Right lobe of liver (tissue), 6 donors: Measurements from ENCODE around the gene HNRNPUL1. TPM values are rescaled to one million over a fixed set of nuclear protein-coding genes. Genes with fewer than 3 reads are reported as not detected.

ENCODE experiments used
- ATAC-seq, 4 donors: fragments of 200-7000 bp; cut with Tn5 transposase; one replicate each; pipeline ENCODE4 v1.9.1; 2020; ENCODE audit warnings: mild to moderate bottlenecking in 4 of 4, moderate library complexity in 4 of 4
- DNase-seq, 3 donors: peaks; one replicate each; pipeline ENCODE4 v3.0.0-alpha.2; 2020
- H3K27ac ChIP-seq, 3 donors: fragments of 200-600 bp; one replicate each; pipeline ENCODE4 v1.8.0; 2022
- H3K27me3 ChIP-seq, 2 donors: fragments of 200-600 bp; one replicate each; pipeline ENCODE4 v1.8.0; 2022
- H3K36me3 ChIP-seq, 4 donors: fragments of 200-600 bp; sonication (generic) in 1 of 4; one replicate each; pipeline versions ENCODE4 v1.5.1 to v1.8.0; 2017 to 2022; ENCODE audit warnings: control low read depth in 1 of 4
- H3K4me1 ChIP-seq, 4 donors: fragments of 200-600 bp; sonication (generic) in 1 of 4; one replicate each; pipeline versions ENCODE4 v1.5.1 to v1.8.0; 2017 to 2022; ENCODE audit warnings: control low read depth in 1 of 4
- H3K4me3 ChIP-seq, 3 donors: fragments of 200-600 bp; one replicate each; pipeline ENCODE4 v1.8.0; 2022
- H3K9me3 ChIP-seq, 4 donors: fragments of 200-600 bp; sonication (generic) in 1 of 4; one replicate each; pipeline versions ENCODE4 v1.5.1 to v1.8.0; 2017 to 2022; ENCODE audit warnings: control low read depth in 1 of 4
- CTCF ChIP-seq, 4 donors: fragments of 200-600 bp in 3 of 4; fragments of 450-650 bp in 1 of 4; IDR thresholded peaks; one replicate each; pipeline versions ENCODE4 v1.5.1 to v1.8.0; 2016 to 2022; ENCODE audit warnings: antibody characterized with exemption in 4 of 4, mild to moderate bottlenecking in 2 of 4
- POLR2A ChIP-seq: fragments of 450-650 bp; IDR thresholded peaks from one replicate; pipeline ENCODE4 v1.6.1; 2017; ENCODE audit warnings: antibody characterized with exemption, mild to moderate bottlenecking
- WGBS: methylation state at CpG from one replicate; pipeline ENCODE4 v1.1.6; 2018; ENCODE audit warnings: low coverage, low lambda C conversion rate; ENCODE audit not compliant: insufficient coverage; ENCODE audit errors: missing lambda C conversion rate; 5-methylcytosine and 5-hydroxymethylcytosine counted together
- intact Hi-C, 2 donors: fragments of 100-400 bp; cut with DNase I; formaldehyde crosslinking; loops; one replicate each; pipeline versions ENCODE4 v1.11.2 to v1.14.1; 2022
- total RNA-seq, 6 experiments: library from RNA; depleted of rRNA in 2 of 6; stranded (reverse); fragments of >200 nt in 2 of 6; fragmentation: NEBNext Ultra II Directional in 3 of 6; extraction: Animal tissue kit (Norgen Biotek cat#: 25700) in 3 of 6; gene quantifications; one replicate each; pipeline versions ENCODE4 v1.1.0 to v1.2.4, GENCODE V29; 2016 to 2023
- donor health status: DM: no; HTN: yes; CAD: no.
- donor health status: DM: no; HTN: no; CAD: no.
- donor health status: DM: no; HTN: no; CAD: no.
- donor health status: DM: no; HTN: yes; CAD: no.
- donor health status: DM: no; HTN: yes; CAD: no.

Gene HNRNPUL1
- total RNA-seq, 6 experiments from 2014 or later, result 53.5 to 70.0 (median 61.8) TPM

GRCh38 chr19:41302624-41303351 lies 38.6 kb downstream of the HNRNPUL1 start:
- TF ChIP-seq POLR2A, result no peak
- TF ChIP-seq CTCF (IDR thresholded peaks at IDR 0.05), result no peak
- Histone ChIP-seq H3K9me3 (no peaks in the 10 kb centered on the region), H3K4me1 (peaks cover 0 to 4% (median 0%) of the 10 kb centered on the region in 4 donors), H3K27me3 (no peaks in the 10 kb centered on the region), H3K27ac (no peak overlapping the region), H3K4me3 (no peak overlapping the region), H3K36me3 (peaks cover 7 to 74% (median 32%) of the 10 kb centered on the region in 4 donors)
- 75% methylated on average over 9 of the region's 21 CpGs for WGBS
- DNase-seq (peak in 1 of 3 donors; percentile 29), ATAC-seq (peak in 3 of 4 donors; percentile 5 to 17 (median 9))
- intact Hi-C loops, result no loop called here

GRCh38 chr19:41303954-41304353 lies 39.8 kb downstream of the HNRNPUL1 start:
- no peak for TF ChIP-seq CTCF (IDR thresholded peaks at IDR 0.05)
- no peak for TF ChIP-seq POLR2A
- H3K27ac ChIP-seq, result no peak overlapping the region
- no peak for DNase-seq

GRCh38 chr19:41304706-41305483 lies 40.7 kb downstream of the HNRNPUL1 start:
- no peak for DNase-seq
- Histone ChIP-seq H3K36me3 (peaks cover 0 to 65% (median 29%) of the 10 kb centered on the region in 4 donors), H3K4me1 (peaks cover 0 to 16% (median 8%) of the 10 kb centered on the region in 4 donors), H3K4me3 (no peak overlapping the region), H3K27me3 (no peaks in the 10 kb centered on the region), H3K9me3 (no peaks in the 10 kb centered on the region), H3K27ac (no peak overlapping the region)
- intact Hi-C loops, result no loop called here
- TF ChIP-seq POLR2A (no peak), CTCF (IDR thresholded peaks at IDR 0.05) (no peak)
- 43% methylated on average over 4 of the region's 4 CpGs for WGBS
- ATAC-seq, result no peak

More at GRCh38 chr19:41303954-41304353, 39.8 kb downstream of the HNRNPUL1 start:
- no peaks in the 10 kb centered on the region for H3K9me3 ChIP-seq
- H3K4me3 ChIP-seq, result no peak overlapping the region
- ATAC-seq, result no peak
- peaks cover 0 to 11% (median 7%) of the 10 kb centered on the region in 4 donors for H3K4me1 ChIP-seq
- WGBS, result 85% methylated on average over 4 of the region's 14 CpGs
- H3K27me3 ChIP-seq, result no peaks in the 10 kb centered on the region
- peaks cover 3 to 72% (median 31%) of the 10 kb centered on the region in 4 donors for H3K36me3 ChIP-seq
- intact Hi-C loops, result no loop called here

- peak in 1 of 3 donors; percentile 33 for DNase-seq
- Histone ChIP-seq H3K4me3 (no peak overlapping the region), H3K4me1 (peaks cover 0 to 21% (median 11%) of the 10 kb centered on the region in 4 donors), H3K9me3 (no peaks in the 10 kb centered on the region), H3K36me3 (peaks cover 0 to 52% (median 24%) of the 10 kb centered on the region in 4 donors), H3K27me3 (no peaks in the 10 kb centered on the region), H3K27ac (no peak overlapping the region)
- 100% methylated on average over 2 of the region's 13 CpGs for WGBS
- no peak for TF ChIP-seq POLR2A
- TF ChIP-seq CTCF (IDR thresholded peaks at IDR 0.05), result no peak
- intact Hi-C loops, result no loop called here
- ATAC-seq, result no peak
These were observed 42.0 kb downstream of the HNRNPUL1 start for GRCh38 chr19:41305927-41306793.
